Measurements from ENCODE around the gene TSC22D2. TPM values are rescaled to one million over a fixed set of nuclear protein-coding genes. Genes with fewer than 3 reads are reported as not detected.
A peak's percentile ranks its signal among the peaks of the same experiment; 100 is the strongest.

TSC22D2 gene
- polyA plus RNA-seq, 3 donors = 5.1 to 12.9 (median 5.7) TPM

- Histone ChIP-seq H3K4me1 (ENCODE audit: control insufficient read depth in 1 of 2, insufficient read depth in 2 of 2, low read length in 2 of 2) (no peaks in the 10 kb centered on the region), H3K9ac (ENCODE audit: insufficient read depth, low read length, poor library complexity, severe bottlenecking) (no peak overlapping the region), H3K4me3 (replicated peaks in 1 of 3; ENCODE audit: low read depth in 2 of 3, low read length in 3 of 3) (no peak overlapping the region), H3K79me2 (ENCODE audit: insufficient read depth, low read length) (no peaks in the 10 kb centered on the region), H2AFZ (ENCODE audit: insufficient read depth, low read depth, low read length, poor library complexity, severe bottlenecking) (no peak overlapping the region), H3K27ac (ENCODE audit: low read depth in 1 of 2, low read length in 2 of 2) (no peak overlapping the region), H4K20me1 (ENCODE audit: insufficient read depth, low read length) (no peaks in the 10 kb centered on the region), H3K27me3 (ENCODE audit: control insufficient read depth in 2 of 2, insufficient read depth in 2 of 2, low read length in 2 of 2) (no peaks in the 10 kb centered on the region), H3K9me3 (replicated peaks in 1 of 2; ENCODE audit: control insufficient read depth in 1 of 2, insufficient read depth in 1 of 2, low read length in 2 of 2) (no peaks in the 10 kb centered on the region), H3K4me2 (replicated peaks; ENCODE audit: extremely low read depth, low read length, poor library complexity, severe bottlenecking) (no peak overlapping the region), H3K36me3 (replicated peaks in 1 of 2; ENCODE audit: control insufficient read depth in 1 of 2, insufficient read depth in 2 of 2, low read length in 2 of 2) (peaks cover 4 to 16% of the 10 kb centered on the region in 2 donors)
- no peak overlapping the region for H3K4me3 Mint-ChIP-seq
- no peak overlapping the region for H3K27ac Mint-ChIP-seq
- intact Hi-C loops (cut with micrococcal nuclease) = no loop called here
- peaks cover 4% of the 10 kb centered on the region for H3K4me1 Mint-ChIP-seq
- no CpG with 5 or more reads among the region's 2 CpGs for WGBS (ENCODE audit: insufficient coverage)
- no peak for DNase-seq
- TF ChIP-seq CTCF (IDR thresholded peaks at IDR 0.05) = no peak
- peaks cover 0 to 1% (median 0%) of the 10 kb centered on the region in 7 donors for H3K9me3 Mint-ChIP-seq
- H3K36me3 Mint-ChIP-seq = peaks cover 4 to 17% of the 10 kb centered on the region in 2 donors
- peaks cover 0 to 2% (median 0%) of the 10 kb centered on the region in 3 donors for H3K27me3 Mint-ChIP-seq (ENCODE audit: low read depth in 3 of 3)
Observed at GRCh38 chr3:150464684-150465083, 56.6 kb downstream of the TSC22D2 start.

- H3K27me3 Mint-ChIP-seq (ENCODE audit: low read depth in 3 of 3) = peaks cover 0 to 3% (median 0%) of the 10 kb centered on the region in 3 donors
- intact Hi-C loops (cut with micrococcal nuclease) = no loop called here
- no CpG with 5 or more reads among the region's 1 CpG for WGBS (ENCODE audit: insufficient coverage)
Observed at GRCh38 chr3:150467381-150467780, 59.3 kb downstream of the TSC22D2 start.

More at GRCh38 chr3:150467381-150467780, 59.3 kb downstream of the TSC22D2 start:
- Histone ChIP-seq H4K20me1 (ENCODE audit: insufficient read depth, low read length) (no peaks in the 10 kb centered on the region), H3K27me3 (ENCODE audit: control insufficient read depth in 2 of 2, insufficient read depth in 2 of 2, low read length in 2 of 2) (no peaks in the 10 kb centered on the region), H2AFZ (ENCODE audit: insufficient read depth, low read depth, low read length, poor library complexity, severe bottlenecking) (no peak overlapping the region), H3K4me2 (replicated peaks; ENCODE audit: extremely low read depth, low read length, poor library complexity, severe bottlenecking) (no peak overlapping the region), H3K4me3 (replicated peaks in 1 of 3; ENCODE audit: low read depth in 2 of 3, low read length in 3 of 3) (no peak overlapping the region), H3K27ac (ENCODE audit: low read depth in 1 of 2, low read length in 2 of 2) (no peak overlapping the region), H3K4me1 (ENCODE audit: control insufficient read depth in 1 of 2, insufficient read depth in 2 of 2, low read length in 2 of 2) (no peaks in the 10 kb centered on the region), H3K79me2 (ENCODE audit: insufficient read depth, low read length) (no peaks in the 10 kb centered on the region), H3K9ac (ENCODE audit: insufficient read depth, low read length, poor library complexity, severe bottlenecking) (no peak overlapping the region), H3K36me3 (replicated peaks in 1 of 2; ENCODE audit: control insufficient read depth in 1 of 2, insufficient read depth in 2 of 2, low read length in 2 of 2) (no peaks in the 10 kb centered on the region), H3K9me3 (replicated peaks in 1 of 2; ENCODE audit: control insufficient read depth in 1 of 2, insufficient read depth in 1 of 2, low read length in 2 of 2) (no peaks in the 10 kb centered on the region)
- H3K4me1 Mint-ChIP-seq = peaks cover 5% of the 10 kb centered on the region
- H3K27ac Mint-ChIP-seq = peak overlapping the region in 1 of 7 donors; percentile 66
- no peak overlapping the region for H3K4me3 Mint-ChIP-seq
- no peak for TF ChIP-seq CTCF (IDR thresholded peaks at IDR 0.05)
- H3K36me3 Mint-ChIP-seq = peaks cover 0 to 7% of the 10 kb centered on the region in 2 donors
- no peak for DNase-seq
- H3K9me3 Mint-ChIP-seq = peaks cover 0 to 1% (median 0%) of the 10 kb centered on the region in 7 donors
